Measurements from ENCODE around the gene HEPN1. TPM values are rescaled to one million over a fixed set of nuclear protein-coding genes. Genes with fewer than 3 reads are reported as not detected.

HEPN1 gene
- total RNA-seq, 1 experiment from 2014 or later: not detected

DNA sequence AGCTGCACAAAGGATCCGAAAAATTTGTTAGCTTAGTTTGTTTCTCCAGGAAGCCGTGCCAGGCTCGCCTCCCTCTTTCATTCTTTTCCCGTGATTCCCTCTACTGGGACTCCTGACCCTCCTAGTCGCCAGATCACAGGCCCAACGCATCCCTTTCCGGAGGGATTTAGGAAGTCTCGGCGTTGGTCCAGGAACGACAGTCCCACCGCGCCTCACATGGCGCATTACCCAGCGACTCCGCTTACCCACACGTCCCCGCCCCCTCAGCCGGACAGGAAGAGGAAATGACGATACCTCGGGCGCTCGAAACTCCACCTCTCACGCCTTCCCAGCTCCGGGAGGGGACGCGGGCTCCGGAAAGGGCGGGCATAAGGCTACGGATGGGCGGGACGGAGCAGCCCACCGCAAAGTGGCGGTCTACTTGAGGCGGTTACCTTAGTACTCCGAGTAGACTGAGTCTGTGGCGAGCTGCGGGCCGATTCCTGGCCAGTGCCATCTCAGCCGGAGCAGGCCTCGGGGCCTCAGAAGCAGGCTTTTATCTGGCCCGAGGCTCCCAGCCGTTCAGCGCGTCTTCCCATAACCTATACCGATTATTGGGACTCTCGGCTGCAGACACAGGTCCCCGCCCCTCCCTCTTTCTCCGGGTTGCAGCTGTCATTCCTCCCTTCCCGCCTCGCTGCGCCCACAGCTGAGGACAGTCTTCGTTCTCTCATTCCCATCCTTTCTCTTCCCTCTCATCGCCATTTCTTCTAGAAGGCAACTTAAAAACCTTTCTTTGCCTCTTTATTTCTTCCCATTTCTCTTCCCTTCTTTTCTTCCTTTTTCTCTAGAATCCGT, 34.9 kb downstream of the HEPN1 start, which contains the start of gene CCDC15 (continued):
- TF ChIP-seq, protein P1, sequence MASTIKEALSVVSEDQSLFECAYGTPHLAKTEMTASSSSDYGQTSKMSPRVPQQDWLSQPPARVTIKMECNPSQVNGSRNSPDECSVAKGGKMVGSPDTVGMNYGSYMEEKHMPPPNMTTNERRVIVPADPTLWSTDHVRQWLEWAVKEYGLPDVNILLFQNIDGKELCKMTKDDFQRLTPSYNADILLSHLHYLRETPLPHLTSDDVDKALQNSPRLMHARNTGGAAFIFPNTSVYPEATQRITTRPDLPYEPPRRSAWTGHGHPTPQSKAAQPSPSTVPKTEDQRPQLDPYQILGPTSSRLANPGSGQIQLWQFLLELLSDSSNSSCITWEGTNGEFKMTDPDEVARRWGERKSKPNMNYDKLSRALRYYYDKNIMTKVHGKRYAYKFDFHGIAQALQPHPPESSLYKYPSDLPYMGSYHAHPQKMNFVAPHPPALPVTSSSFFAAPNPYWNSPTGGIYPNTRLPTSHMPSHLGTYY (CRISPR knock-in tag; IDR thresholded peaks at IDR 0.05): no peak
- TF ChIP-seq ZNF121 (CRISPR knock-in tag; IDR thresholded peaks at IDR 0.05) (no peak), TCF7 (CRISPR knock-in tag; IDR thresholded peaks at IDR 0.05; ENCODE audit: low read depth) (no peak), CBFB (CRISPR knock-in tag; IDR thresholded peaks at IDR 0.05; ENCODE audit: low read depth) (no peak), CREB1 (CRISPR knock-in tag; IDR thresholded peaks at IDR 0.05) (no peak), ESRRA (CRISPR knock-in tag; IDR thresholded peaks at IDR 0.05; ENCODE audit: borderline replicate concordance) (no peak), NR3C1 (CRISPR knock-in tag; conservative IDR thresholded peaks at IDR 0.05; ENCODE audit: low read depth) (no peak), OVOL2 (CRISPR knock-in tag; IDR thresholded peaks at IDR 0.05; ENCODE audit: borderline replicate concordance) (no peak), MYBL2 (CRISPR knock-in tag; IDR thresholded peaks at IDR 0.05) (0 out of 2 replicates have a peak, but pooled peaks have one; percentile 54), JAZF1 (CRISPR knock-in tag; IDR thresholded peaks at IDR 0.05) (no peak), GTF2I (CRISPR knock-in tag; conservative IDR thresholded peaks at IDR 0.05) (no peak), TEAD4 (CRISPR knock-in tag; IDR thresholded peaks at IDR 0.05) (no peak), HMGA2 (CRISPR knock-in tag; IDR thresholded peaks at IDR 0.05) (no peak), ZNF416 (CRISPR knock-in tag; IDR thresholded peaks at IDR 0.05) (no peak), EMX1 (CRISPR knock-in tag; IDR thresholded peaks at IDR 0.05) (no peak)
- TF ChIP-seq, protein P2, sequence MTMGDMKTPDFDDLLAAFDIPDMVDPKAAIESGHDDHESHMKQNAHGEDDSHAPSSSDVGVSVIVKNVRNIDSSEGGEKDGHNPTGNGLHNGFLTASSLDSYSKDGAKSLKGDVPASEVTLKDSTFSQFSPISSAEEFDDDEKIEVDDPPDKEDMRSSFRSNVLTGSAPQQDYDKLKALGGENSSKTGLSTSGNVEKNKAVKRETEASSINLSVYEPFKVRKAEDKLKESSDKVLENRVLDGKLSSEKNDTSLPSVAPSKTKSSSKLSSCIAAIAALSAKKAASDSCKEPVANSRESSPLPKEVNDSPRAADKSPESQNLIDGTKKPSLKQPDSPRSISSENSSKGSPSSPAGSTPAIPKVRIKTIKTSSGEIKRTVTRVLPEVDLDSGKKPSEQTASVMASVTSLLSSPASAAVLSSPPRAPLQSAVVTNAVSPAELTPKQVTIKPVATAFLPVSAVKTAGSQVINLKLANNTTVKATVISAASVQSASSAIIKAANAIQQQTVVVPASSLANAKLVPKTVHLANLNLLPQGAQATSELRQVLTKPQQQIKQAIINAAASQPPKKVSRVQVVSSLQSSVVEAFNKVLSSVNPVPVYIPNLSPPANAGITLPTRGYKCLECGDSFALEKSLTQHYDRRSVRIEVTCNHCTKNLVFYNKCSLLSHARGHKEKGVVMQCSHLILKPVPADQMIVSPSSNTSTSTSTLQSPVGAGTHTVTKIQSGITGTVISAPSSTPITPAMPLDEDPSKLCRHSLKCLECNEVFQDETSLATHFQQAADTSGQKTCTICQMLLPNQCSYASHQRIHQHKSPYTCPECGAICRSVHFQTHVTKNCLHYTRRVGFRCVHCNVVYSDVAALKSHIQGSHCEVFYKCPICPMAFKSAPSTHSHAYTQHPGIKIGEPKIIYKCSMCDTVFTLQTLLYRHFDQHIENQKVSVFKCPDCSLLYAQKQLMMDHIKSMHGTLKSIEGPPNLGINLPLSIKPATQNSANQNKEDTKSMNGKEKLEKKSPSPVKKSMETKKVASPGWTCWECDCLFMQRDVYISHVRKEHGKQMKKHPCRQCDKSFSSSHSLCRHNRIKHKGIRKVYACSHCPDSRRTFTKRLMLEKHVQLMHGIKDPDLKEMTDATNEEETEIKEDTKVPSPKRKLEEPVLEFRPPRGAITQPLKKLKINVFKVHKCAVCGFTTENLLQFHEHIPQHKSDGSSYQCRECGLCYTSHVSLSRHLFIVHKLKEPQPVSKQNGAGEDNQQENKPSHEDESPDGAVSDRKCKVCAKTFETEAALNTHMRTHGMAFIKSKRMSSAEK (CRISPR knock-in tag; IDR thresholded peaks at IDR 0.05; ENCODE audit: borderline replicate concordance): no peak
- TF ChIP-seq, protein P3, sequence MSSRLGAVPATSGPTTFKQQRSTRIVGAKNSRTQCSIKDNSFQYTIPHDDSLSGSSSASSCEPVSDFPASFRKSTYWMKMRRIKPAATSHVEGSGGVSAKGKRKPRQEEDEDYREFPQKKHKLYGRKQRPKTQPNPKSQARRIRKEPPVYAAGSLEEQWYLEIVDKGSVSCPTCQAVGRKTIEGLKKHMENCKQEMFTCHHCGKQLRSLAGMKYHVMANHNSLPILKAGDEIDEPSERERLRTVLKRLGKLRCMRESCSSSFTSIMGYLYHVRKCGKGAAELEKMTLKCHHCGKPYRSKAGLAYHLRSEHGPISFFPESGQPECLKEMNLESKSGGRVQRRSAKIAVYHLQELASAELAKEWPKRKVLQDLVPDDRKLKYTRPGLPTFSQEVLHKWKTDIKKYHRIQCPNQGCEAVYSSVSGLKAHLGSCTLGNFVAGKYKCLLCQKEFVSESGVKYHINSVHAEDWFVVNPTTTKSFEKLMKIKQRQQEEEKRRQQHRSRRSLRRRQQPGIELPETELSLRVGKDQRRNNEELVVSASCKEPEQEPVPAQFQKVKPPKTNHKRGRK (CRISPR knock-in tag; IDR thresholded peaks at IDR 0.05; ENCODE audit: borderline replicate concordance): no peak
- TF ChIP-seq, protein P4, sequence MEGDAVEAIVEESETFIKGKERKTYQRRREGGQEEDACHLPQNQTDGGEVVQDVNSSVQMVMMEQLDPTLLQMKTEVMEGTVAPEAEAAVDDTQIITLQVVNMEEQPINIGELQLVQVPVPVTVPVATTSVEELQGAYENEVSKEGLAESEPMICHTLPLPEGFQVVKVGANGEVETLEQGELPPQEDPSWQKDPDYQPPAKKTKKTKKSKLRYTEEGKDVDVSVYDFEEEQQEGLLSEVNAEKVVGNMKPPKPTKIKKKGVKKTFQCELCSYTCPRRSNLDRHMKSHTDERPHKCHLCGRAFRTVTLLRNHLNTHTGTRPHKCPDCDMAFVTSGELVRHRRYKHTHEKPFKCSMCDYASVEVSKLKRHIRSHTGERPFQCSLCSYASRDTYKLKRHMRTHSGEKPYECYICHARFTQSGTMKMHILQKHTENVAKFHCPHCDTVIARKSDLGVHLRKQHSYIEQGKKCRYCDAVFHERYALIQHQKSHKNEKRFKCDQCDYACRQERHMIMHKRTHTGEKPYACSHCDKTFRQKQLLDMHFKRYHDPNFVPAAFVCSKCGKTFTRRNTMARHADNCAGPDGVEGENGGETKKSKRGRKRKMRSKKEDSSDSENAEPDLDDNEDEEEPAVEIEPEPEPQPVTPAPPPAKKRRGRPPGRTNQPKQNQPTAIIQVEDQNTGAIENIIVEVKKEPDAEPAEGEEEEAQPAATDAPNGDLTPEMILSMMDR (IDR thresholded peaks at IDR 0.05): no peak
- TF ChIP-seq, protein P5, sequence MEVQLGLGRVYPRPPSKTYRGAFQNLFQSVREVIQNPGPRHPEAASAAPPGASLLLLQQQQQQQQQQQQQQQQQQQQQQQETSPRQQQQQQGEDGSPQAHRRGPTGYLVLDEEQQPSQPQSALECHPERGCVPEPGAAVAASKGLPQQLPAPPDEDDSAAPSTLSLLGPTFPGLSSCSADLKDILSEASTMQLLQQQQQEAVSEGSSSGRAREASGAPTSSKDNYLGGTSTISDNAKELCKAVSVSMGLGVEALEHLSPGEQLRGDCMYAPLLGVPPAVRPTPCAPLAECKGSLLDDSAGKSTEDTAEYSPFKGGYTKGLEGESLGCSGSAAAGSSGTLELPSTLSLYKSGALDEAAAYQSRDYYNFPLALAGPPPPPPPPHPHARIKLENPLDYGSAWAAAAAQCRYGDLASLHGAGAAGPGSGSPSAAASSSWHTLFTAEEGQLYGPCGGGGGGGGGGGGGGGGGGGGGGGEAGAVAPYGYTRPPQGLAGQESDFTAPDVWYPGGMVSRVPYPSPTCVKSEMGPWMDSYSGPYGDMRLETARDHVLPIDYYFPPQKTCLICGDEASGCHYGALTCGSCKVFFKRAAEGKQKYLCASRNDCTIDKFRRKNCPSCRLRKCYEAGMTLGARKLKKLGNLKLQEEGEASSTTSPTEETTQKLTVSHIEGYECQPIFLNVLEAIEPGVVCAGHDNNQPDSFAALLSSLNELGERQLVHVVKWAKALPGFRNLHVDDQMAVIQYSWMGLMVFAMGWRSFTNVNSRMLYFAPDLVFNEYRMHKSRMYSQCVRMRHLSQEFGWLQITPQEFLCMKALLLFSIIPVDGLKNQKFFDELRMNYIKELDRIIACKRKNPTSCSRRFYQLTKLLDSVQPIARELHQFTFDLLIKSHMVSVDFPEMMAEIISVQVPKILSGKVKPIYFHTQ (CRISPR knock-in tag; IDR thresholded peaks at IDR 0.05): no peak
- TF ChIP-seq, protein P6, sequence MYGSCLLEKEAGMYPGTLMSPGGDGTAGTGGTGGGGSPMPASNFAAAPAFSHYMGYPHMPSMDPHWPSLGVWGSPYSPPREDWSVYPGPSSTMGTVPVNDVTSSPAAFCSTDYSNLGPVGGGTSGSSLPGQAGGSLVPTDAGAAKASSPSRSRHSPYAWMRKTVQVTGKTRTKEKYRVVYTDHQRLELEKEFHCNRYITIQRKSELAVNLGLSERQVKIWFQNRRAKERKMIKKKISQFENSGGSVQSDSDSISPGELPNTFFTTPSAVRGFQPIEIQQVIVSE (CRISPR knock-in tag; IDR thresholded peaks at IDR 0.05; ENCODE audit: borderline replicate concordance): no peak
- TF ChIP-seq, protein P7, sequence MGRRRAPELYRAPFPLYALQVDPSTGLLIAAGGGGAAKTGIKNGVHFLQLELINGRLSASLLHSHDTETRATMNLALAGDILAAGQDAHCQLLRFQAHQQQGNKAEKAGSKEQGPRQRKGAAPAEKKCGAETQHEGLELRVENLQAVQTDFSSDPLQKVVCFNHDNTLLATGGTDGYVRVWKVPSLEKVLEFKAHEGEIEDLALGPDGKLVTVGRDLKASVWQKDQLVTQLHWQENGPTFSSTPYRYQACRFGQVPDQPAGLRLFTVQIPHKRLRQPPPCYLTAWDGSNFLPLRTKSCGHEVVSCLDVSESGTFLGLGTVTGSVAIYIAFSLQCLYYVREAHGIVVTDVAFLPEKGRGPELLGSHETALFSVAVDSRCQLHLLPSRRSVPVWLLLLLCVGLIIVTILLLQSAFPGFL (CRISPR knock-in tag; IDR thresholded peaks at IDR 0.05; ENCODE audit: borderline replicate concordance): no peak
- TF ChIP-seq, protein P8, sequence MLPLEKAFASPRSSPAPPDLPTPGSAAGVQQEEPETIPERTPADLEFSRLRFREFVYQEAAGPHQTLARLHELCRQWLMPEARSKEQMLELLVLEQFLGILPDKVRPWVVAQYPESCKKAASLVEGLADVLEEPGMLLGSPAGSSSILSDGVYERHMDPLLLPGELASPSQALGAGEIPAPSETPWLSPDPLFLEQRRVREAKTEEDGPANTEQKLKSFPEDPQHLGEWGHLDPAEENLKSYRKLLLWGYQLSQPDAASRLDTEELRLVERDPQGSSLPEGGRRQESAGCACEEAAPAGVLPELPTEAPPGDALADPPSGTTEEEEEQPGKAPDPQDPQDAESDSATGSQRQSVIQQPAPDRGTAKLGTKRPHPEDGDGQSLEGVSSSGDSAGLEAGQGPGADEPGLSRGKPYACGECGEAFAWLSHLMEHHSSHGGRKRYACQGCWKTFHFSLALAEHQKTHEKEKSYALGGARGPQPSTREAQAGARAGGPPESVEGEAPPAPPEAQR (CRISPR knock-in tag; IDR thresholded peaks at IDR 0.05): no peak
